ENCODE data around the gene PRLR.

GRCh38 chr5:35032356-35032755, 197.9 kb downstream of the PRLR start:
- TF ChIP-seq POLR2AphosphoS5 (IDR thresholded peaks at IDR 0.05) (no peak), CTCF (IDR thresholded peaks at IDR 0.05 in 8 of 11, conservative IDR thresholded peaks at IDR 0.05 in 3 of 11) (no peak)
